Neural progenitor cell (in vitro differentiated cells): ENCODE results near the gene INPP1. TPM values are rescaled to one million over a fixed set of nuclear protein-coding genes. Genes with fewer than 3 reads are reported as not detected.
"Not testable (repeated sequence)": the region's sequence is repeated elsewhere in the genome, so short reads cannot be mapped to it uniquely, and the experiment has no call there.

Experiments
- DNase-seq: peaks from one replicate; pipeline ENCODE4 v3.0.0-alpha.2; 2016; ENCODE audit warnings: low spot score
- H2AFZ ChIP-seq: fragments of 200-600 bp; sonication (generic); replicated peaks from 2 replicates; pipeline ENCODE4 v1.6.1; 2016; ENCODE audit warnings: antibody characterized with exemption
- H3F3A ChIP-seq: fragments of 200-600 bp; sonication (generic); 2 replicates; pipeline ENCODE4 v1.6.1; 2016; ENCODE audit warnings: antibody characterized with exemption, low read depth
- H3K27ac ChIP-seq: fragments of 200-600 bp; sonication (generic); 2 replicates; pipeline ENCODE4 v1.5.1; 2016; ENCODE audit warnings: mild to moderate bottlenecking
- H3K27me3 ChIP-seq: fragments of 200-600 bp; sonication (generic); 2 replicates; pipeline ENCODE4 v1.6.1; 2016; ENCODE audit warnings: mild to moderate bottlenecking, moderate library complexity
- H3K36me3 ChIP-seq: fragments of 200-600 bp; sonication (generic); 2 replicates; pipeline ENCODE4 v1.5.1; 2016
- H3K4me1 ChIP-seq: fragments of 200-600 bp; sonication (generic); 2 replicates; pipeline ENCODE4 v1.6.1; 2016; ENCODE audit warnings: mixed run types
- H3K4me2 ChIP-seq: fragments of 200-600 bp; sonication (generic); 2 replicates; pipeline ENCODE4 v1.6.1; 2016
- H3K4me3 ChIP-seq: fragments of 200-600 bp; sonication (generic); 2 replicates; pipeline ENCODE4 v1.5.1; 2016
- H3K79me2 ChIP-seq: fragments of 200-600 bp; sonication (generic); 2 replicates; pipeline ENCODE4 v1.6.1; 2016; ENCODE audit warnings: low read depth
- H3K9ac ChIP-seq: fragments of 200-600 bp; sonication (generic); 2 replicates; pipeline ENCODE4 v1.6.1; 2016
- H3K9me3 ChIP-seq: fragments of 200-600 bp; sonication (generic); 2 replicates; pipeline ENCODE4 v1.5.1; 2016; ENCODE audit warnings: low read depth
- H4K20me1 ChIP-seq: fragments of 200-600 bp; sonication (generic); 2 replicates; pipeline ENCODE4 v1.6.1; 2016; ENCODE audit warnings: low read depth
- H3K27ac Mint-ChIP-seq: 3 replicates; pipeline ENCODE4 v1.8.0; 2021; ENCODE audit warnings: mixed read lengths
- H3K27me3 Mint-ChIP-seq: 2 replicates; pipeline ENCODE4 v1.8.0; 2022; ENCODE audit warnings: low read depth, mild to moderate bottlenecking, inconsistent platforms, moderate library complexity, mixed read lengths; ENCODE audit not compliant: insufficient read depth
- H3K36me3 Mint-ChIP-seq: 3 replicates; pipeline ENCODE4 v1.8.0; 2021; ENCODE audit warnings: mixed read lengths
- H3K4me1 Mint-ChIP-seq: 3 replicates; pipeline ENCODE4 v1.8.0; 2021; ENCODE audit warnings: mixed read lengths
- H3K4me3 Mint-ChIP-seq: 3 replicates; pipeline ENCODE4 v1.8.0; 2021; ENCODE audit warnings: mild to moderate bottlenecking, moderate library complexity, mixed read lengths
- H3K9me3 Mint-ChIP-seq: 3 replicates; pipeline ENCODE4 v1.8.0; 2020; ENCODE audit warnings: mixed read lengths
- CTCF ChIP-seq: fragments of 200-600 bp; sonication (generic); IDR thresholded peaks from 2 replicates; pipeline ENCODE4 v1.5.1; 2017; ENCODE audit warnings: antibody characterized with exemption, mild to moderate bottlenecking
- EZH2 ChIP-seq: fragments of 200-600 bp; sonication (generic); IDR thresholded peaks from 2 replicates; pipeline ENCODE4 v1.6.1; 2017; ENCODE audit warnings: antibody characterized with exemption, mild to moderate bottlenecking, moderate library complexity
- EZH2phosphoT487 ChIP-seq: fragments of 200-600 bp; sonication (generic); IDR thresholded peaks from 2 replicates; pipeline ENCODE4 v1.6.1; 2017; ENCODE audit warnings: antibody characterized with exemption
- total RNA-seq: library from RNA; depleted of rRNA; stranded (reverse); fragments of >200 nt; gene quantifications from 2 replicates; pipeline ENCODE4 v1.2.3, GENCODE V29; 2015; ENCODE audit warnings: low replicate concordance

The INPP1 gene
- total RNA-seq, 1 donor from 2014 or later: 1.6 TPM

GRCh38 chr2:190333928-190334327 lies 9.5 kb upstream of the INPP1 start:
- no peaks in the 10 kb centered on the region for H3K36me3 Mint-ChIP-seq
- Histone ChIP-seq H4K20me1 (no peaks in the 10 kb centered on the region), H2AFZ (no peak overlapping the region), H3K9me3 (no peaks in the 10 kb centered on the region), H3K79me2 (no peaks in the 10 kb centered on the region), H3K9ac (no peak overlapping the region), H3K27ac (no peak overlapping the region), H3K36me3 (no peaks in the 10 kb centered on the region), H3K4me2 (no peak overlapping the region), H3K4me1 (no peaks in the 10 kb centered on the region), H3K4me3 (no peak overlapping the region), H3K27me3 (no peaks in the 10 kb centered on the region), H3F3A (no peaks in the 10 kb centered on the region)
- H3K9me3 Mint-ChIP-seq: no peaks in the 10 kb centered on the region
- H3K4me3 Mint-ChIP-seq: no peak overlapping the region
- DNase-seq: no peak
- H3K27ac Mint-ChIP-seq: no peak overlapping the region
- no peaks in the 10 kb centered on the region for H3K4me1 Mint-ChIP-seq
- no peak for TF ChIP-seq CTCF
- no peak for TF ChIP-seq EZH2phosphoT487
- no peak for TF ChIP-seq EZH2
- H3K27me3 Mint-ChIP-seq: peaks cover 2% of the 10 kb centered on the region

- Histone ChIP-seq H3K36me3 (no peaks in the 10 kb centered on the region), H3K27ac (no peak overlapping the region), H3K27me3 (no peaks in the 10 kb centered on the region), H3K4me3 (no peak overlapping the region), H3F3A (no peaks in the 10 kb centered on the region), H4K20me1 (no peaks in the 10 kb centered on the region), H3K4me2 (no peak overlapping the region), H3K9me3 (no peaks in the 10 kb centered on the region), H3K9ac (no peak overlapping the region), H3K79me2 (no peaks in the 10 kb centered on the region), H3K4me1 (no peaks in the 10 kb centered on the region), H2AFZ (no peak overlapping the region)
- no peak overlapping the region for H3K4me3 Mint-ChIP-seq
- no peaks in the 10 kb centered on the region for H3K9me3 Mint-ChIP-seq
- no peaks in the 10 kb centered on the region for H3K36me3 Mint-ChIP-seq
- TF ChIP-seq EZH2: no peak
- no peak for TF ChIP-seq EZH2phosphoT487
- no peak for TF ChIP-seq CTCF
- H3K27ac Mint-ChIP-seq: no peak overlapping the region
- no peak for DNase-seq
- no peaks in the 10 kb centered on the region for H3K4me1 Mint-ChIP-seq
- peaks cover 2% of the 10 kb centered on the region for H3K27me3 Mint-ChIP-seq
These were observed 8.7 kb upstream of the INPP1 start for GRCh38 chr2:190334479-190335224.

GRCh38 chr2:190335225-190335559 lies 8.2 kb upstream of the INPP1 start:
- Mint-ChIP-seq H3K9me3 (no peaks in the 10 kb centered on the region), H3K27me3 (peaks cover 2% of the 10 kb centered on the region), H3K4me1 (peaks cover 1% of the 10 kb centered on the region), H3K36me3 (no peaks in the 10 kb centered on the region), H3K4me3 (no peak overlapping the region), H3K27ac (no peak overlapping the region)
- Histone ChIP-seq H2AFZ (no peak overlapping the region), H3K36me3 (no peaks in the 10 kb centered on the region), H3K4me3 (no peak overlapping the region), H4K20me1 (no peaks in the 10 kb centered on the region), H3K9me3 (no peaks in the 10 kb centered on the region), H3K27me3 (no peaks in the 10 kb centered on the region), H3F3A (no peaks in the 10 kb centered on the region), H3K4me2 (no peak overlapping the region), H3K4me1 (no peaks in the 10 kb centered on the region), H3K9ac (no peak overlapping the region), H3K79me2 (no peaks in the 10 kb centered on the region), H3K27ac (no peak overlapping the region)
- TF ChIP-seq CTCF (no peak), EZH2 (no peak), EZH2phosphoT487 (no peak)
- no peak for DNase-seq

- not testable (repeated sequence) for H3K36me3 Mint-ChIP-seq, H3F3A ChIP-seq, H3K4me3 ChIP-seq, H3K4me1 Mint-ChIP-seq, H3K4me1 ChIP-seq, H3K27me3 Mint-ChIP-seq, H2AFZ ChIP-seq, H3K9me3 ChIP-seq, H3K4me3 Mint-ChIP-seq, H3K27ac ChIP-seq, H3K9me3 Mint-ChIP-seq, H3K4me2 ChIP-seq, H3K79me2 ChIP-seq, H4K20me1 ChIP-seq, H3K36me3 ChIP-seq, H3K27ac Mint-ChIP-seq, H3K9ac ChIP-seq, H3K27me3 ChIP-seq, DNase-seq
These were observed 7.8 kb upstream of the INPP1 start for GRCh38 chr2:190335584-190335983.
